GM19397 (cell line): Measurements from ENCODE around the gene ELP4.
"Not testable (repeated sequence)": the region's sequence is repeated elsewhere in the genome, so short reads cannot be mapped to it uniquely, and the experiment has no call there.

Experiments used
- ATAC-seq: cut with Tn5 transposase; IDR thresholded peaks from one replicate; pipeline ENCODE4 v1.9.1; 2021; ENCODE audit warnings: mild to moderate bottlenecking, moderate library complexity; ENCODE audit not compliant: unreplicated experiment

ELP4 gene

DNA sequence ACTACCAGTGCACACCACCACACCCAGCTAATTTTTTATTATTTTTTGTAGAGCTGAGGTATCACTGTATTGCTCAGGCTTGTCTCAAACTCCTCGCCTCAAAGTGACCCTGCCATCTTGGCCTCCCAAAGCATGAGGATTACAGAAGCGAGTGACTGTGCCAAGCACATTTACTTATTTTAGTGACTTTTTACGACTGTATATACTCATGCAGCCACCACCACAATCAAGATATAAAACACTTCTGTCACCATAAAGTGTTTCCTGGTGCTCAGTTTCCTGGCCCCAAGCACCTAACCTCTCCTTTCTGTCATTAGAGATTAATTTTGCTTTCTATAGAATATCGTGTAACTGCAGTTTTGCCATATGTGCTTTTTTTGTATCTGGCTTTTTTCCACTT, 25.9 kb downstream of the ELP4 start:
- ATAC-seq: no peak

GRCh38 chr11:31542862-31543261, 33.3 kb downstream of the ELP4 start:
- ATAC-seq: no peak

DNA sequence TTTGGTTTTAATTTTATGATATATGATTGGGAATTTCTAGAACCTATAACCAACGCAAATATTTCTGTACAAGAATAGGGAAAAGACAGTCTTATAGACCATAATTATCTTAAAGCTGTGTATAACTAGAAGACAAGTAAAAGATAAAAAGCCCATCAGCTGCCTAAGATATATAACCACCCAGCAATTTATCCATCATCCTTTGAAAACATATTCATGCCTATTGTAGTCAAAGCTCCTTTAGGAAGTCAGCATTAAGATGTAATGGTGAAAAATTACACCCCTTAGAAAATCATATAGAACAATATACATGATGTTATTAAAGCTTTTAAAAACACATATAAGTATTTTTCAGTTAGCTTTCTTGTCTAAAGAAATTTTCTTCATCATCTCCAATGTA, 46.4 kb downstream of the ELP4 start:
- no peak for ATAC-seq

GRCh38 chr11:31558001-31558400, 48.4 kb downstream of the ELP4 start:
- ATAC-seq: no peak

DNA sequence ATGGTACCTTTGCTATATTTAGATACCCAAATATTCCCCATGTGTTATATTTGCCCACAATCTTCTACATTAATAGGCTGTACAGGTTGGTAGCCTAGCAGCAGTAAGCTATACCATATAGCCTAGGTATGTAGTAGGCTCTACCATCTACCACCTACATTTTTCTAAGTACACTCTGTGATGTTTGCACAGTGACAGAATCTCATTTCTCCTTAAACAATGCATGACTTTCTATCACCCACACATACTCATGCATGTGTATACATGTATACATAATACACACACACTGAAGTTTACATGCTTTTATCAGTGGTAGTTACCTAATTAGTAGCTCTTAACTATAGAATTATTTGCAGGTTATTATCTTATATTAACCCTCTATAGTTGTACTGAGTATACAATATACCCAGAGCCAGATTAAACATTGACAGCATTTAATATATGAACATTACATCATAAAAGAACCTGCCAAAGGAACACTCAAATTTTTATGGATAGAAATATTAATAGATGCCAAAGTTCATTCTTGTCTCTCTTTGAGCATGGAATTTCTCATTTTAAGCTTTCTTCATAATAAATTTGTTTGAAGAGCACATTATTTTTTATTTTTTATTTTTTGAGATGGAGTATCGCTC, 51.4 kb downstream of the ELP4 start:
- ATAC-seq: no peak

DNA sequence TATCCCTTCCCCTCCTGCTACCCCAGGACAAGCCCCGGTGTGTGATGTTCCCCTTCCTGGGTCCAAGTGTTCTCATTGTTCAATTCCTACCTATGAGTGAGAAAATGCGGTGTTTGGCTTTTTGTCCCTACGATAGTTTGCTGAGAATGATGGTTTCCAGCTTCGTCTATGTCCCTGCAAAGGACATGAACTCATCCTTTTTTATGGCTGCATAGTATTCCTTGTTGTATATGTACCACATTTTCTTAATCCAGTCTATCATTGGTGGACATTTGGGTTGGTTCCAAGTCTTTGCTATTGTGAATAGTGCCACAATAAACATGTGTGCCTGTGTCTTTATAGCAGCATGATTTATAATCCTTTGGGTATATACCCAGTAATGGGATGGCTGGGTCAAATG, 55.0 kb downstream of the ELP4 start:
- not testable (repeated sequence) for ATAC-seq

DNA sequence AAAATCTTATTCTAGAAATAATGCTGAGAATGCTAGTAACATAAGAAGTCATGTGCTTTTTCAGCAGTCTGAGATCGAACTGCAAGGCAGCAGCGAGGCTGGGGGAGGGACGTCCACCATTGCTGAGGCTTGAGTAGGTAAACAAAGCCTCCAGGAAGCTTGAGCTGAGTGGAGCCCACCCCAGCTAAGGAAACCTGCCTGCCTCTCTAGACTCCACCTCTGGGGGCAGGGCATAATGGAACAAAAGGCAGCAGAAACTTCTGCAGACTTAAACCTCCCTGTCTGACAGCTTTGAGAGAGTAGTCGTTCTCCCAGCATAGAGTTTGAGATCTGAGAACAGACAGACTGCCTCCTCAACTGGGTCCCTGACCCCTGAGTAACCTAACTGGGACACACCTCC, 64.6 kb downstream of the ELP4 start:
- ATAC-seq: not testable (repeated sequence)

- ATAC-seq: not testable (repeated sequence)
These were observed 66.2 kb downstream of the ELP4 start for GRCh38 chr11:31575764-31576163.

GRCh38 chr11:31579412-31579811, 69.8 kb downstream of the ELP4 start:
- ATAC-seq: not testable (repeated sequence)

DNA sequence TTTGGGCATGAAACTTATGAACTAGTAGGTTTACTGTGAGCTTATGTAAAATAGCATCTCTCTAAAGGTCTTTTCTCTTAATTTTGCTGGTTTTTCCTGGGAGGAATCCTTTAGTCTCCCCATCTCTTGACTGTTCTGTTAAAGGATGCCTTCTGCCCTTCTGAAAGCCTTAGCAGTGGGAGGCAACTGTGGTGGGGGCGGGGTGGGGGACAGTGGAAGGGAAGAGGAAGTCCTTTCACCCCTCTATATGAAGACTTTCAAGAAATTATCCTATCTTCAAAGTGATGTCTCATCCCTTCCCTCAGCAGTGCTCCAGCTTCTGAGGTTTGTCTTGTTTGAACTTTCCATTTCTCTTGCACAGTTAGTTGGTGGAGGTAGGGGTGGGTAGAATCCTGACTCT, 73.1 kb downstream of the ELP4 start:
- no peak for ATAC-seq

DNA sequence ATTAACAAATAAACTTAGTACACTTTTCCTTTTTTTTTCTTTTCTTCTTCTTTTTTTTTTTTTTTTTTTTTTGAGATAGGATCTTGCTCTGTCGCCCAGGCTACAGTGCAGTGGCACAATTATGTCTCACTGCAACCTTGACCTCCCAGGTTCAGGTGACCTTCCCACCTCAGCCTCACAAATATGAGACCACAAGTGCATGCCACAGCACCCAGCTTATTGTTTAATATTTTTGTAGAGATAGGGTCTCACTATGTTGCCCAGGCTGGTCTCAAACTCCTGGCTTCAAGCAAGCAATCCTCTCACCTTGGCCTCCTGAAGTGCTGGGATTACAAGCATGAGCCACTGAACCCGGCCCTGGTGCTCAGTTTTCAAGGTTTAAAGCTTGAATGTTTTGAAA, 88.9 kb downstream of the ELP4 start:
- no peak for ATAC-seq

GRCh38 chr11:31601635-31602282, 92.2 kb downstream of the ELP4 start:
- ATAC-seq: no peak

DNA sequence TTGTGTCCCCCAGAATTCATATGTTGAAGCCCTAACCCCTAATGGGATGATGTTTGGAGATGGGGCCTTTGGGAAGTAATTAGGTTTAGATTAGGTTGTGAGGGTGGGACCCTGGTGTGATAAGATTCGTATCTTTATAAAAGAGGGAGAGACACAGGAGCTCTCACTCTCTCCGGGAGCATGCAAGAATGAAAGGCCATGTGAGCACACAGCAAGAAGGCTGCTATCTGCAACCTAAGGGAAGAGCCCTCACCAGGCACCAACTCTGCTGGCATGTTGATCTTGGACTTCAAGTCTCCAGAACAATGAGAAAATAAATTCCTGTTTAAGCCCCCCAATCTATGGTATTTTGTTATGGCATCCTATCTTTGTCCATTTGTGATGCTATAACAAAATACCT, 97.3 kb downstream of the ELP4 start:
- no peak for ATAC-seq

DNA sequence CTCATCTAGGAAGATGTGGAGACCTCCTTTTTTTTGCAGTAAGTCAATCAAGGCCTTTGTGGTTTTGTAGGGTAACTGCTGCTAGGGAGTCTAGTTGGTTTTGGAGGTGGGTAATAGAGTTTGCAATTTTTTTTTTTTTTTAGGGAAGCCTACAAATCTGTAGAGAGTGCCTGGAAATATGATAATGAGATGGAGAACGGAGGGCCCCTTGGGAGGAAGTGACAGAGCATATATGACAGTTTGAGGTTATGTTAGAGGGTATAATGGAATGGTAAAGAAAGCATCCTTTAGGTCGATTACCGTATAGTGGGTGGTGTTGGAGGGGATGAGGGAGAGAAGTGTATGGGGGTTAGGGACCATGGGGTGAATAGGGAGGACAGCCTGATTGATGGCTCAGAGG, 98.3 kb downstream of the ELP4 start:
- ATAC-seq: no peak

DNA sequence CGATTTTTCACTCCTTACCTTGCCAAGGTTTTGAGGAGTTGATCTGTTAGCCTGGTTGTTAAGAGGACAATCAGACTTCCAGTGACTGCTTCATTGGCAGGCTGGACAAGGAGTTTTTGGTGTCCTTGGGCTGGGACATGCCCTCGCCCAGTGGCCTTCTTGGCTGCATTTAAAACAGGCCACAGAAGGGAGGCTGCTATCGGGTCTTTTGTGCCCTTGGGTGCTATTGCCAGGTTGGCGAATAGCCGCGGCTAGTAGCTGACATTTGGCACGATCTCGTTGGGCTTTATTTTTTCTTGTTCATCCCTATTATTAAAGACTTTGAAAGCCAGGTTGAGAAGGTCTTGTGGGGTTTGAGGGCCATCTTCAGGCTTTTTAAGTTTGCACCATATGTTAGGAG, 99.4 kb downstream of the ELP4 start:
- no peak for ATAC-seq

DNA sequence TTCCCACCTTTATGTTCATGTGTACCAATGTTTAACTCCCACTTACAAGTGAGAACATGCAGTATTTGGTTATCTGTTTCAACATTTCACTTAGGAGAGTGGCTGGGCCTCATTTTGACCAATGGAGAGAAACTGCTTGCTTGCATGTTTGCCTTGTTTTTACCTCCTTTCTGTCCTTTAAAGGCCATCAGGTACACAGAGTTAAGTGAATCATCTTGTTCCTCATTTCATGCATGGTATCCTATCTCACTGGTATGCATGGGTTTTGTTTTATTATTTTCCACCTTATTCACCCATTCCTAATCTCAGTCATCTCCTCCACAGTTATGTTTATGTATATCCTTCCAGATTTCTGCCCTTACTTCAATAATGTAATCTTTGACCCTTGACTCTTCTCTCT, 101.0 kb downstream of the ELP4 start:
- no peak for ATAC-seq

- no peak for ATAC-seq
These were observed 107.7 kb downstream of the ELP4 start for GRCh38 chr11:31617246-31617645.

GRCh38 chr11:31619980-31620379, 110.4 kb downstream of the ELP4 start:
- no peak for ATAC-seq

DNA sequence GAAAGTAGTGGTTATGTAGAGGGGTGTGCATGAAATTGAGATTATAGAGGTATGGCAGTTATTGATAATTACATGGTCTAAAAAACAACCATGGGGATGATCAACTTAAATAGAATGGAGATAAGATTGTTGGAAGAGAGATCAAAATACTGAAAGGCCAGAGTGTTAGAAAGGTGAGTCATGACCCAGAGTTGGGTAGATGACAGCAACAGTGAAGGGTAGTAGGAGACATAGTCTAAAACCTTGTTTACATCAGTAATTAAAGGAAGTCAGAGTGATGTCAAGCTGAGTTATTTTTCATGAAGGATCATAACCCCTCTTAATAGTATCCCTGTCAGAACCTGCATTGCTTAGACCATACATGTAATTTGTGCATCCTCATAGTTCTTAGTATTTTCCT, 110.9 kb downstream of the ELP4 start:
- ATAC-seq: no peak

DNA sequence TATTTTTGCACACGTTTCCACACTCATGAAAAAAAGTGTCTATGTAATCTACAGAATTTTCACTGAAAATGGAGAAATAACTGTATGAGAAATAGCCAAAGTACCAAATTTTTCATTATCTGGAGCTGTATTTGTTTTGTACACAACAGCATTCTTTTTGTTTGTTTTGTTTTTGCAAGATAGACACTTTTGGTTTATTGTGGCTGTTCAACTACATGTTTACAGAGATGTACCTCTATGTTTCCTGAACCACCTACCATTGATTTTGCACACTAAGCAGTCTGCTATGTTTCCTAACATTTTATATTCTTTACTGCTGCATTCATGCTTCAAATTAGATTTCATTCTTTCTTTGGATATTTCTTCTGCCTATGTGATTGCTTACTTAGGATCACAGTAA, 116.3 kb downstream of the ELP4 start:
- no peak for ATAC-seq

- no peak for ATAC-seq
These were observed 118.5 kb downstream of the ELP4 start for GRCh38 chr11:31628111-31628510.

GRCh38 chr11:31636983-31637382, 127.4 kb downstream of the ELP4 start:
- ATAC-seq: no peak

DNA sequence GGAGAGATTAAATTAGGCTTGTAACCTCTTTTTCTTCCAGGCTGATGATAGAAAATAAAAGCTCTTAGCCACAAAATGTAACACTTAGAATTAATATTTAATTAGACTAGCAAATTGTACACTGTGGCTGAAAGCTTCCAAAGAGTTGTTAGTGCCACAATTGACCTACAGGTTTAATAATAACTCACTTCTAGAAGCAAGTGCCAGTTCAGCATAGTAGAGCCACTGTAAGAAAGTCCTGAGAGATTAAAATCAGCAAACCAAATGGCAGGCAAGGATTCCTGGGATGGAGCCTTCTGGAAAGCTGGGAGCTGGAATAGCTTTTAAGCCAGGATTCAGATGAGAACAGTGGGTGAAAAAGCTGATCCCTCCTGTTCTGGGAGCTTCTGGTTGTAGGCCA, 131.0 kb downstream of the ELP4 start:
- ATAC-seq: no peak
